Measurements from ENCODE around the gene PLXNA4. TPM values are rescaled to one million over a fixed set of nuclear protein-coding genes. Genes with fewer than 3 reads are reported as not detected.

Gene PLXNA4
- total RNA-seq, 1 donor from 2014 or later = 0.21 TPM

GRCh38 chr7:132084776-132085388 is 491.4 kb downstream of the PLXNA4 start:
- peaks cover 5% of the 10 kb centered on the region for H3K27me3 Mint-ChIP-seq (ENCODE audit: low read depth)
- H3K4me3 Mint-ChIP-seq (ENCODE audit: low read depth) = no peak overlapping the region

GRCh38 chr7:132083537-132084123 is 492.6 kb downstream of the PLXNA4 start:
- no peaks in the 10 kb centered on the region for H3K36me3 Mint-ChIP-seq (ENCODE audit: low read depth)
- no peak for DNase-seq (ENCODE audit: low spot score)
- H3K27me3 Mint-ChIP-seq (ENCODE audit: low read depth) = peaks cover 8% of the 10 kb centered on the region
- no peak overlapping the region for H3K4me3 Mint-ChIP-seq (ENCODE audit: low read depth)
- H3K27ac Mint-ChIP-seq = no peak overlapping the region
- intact Hi-C loops (cut with micrococcal nuclease) = no loop called here
- no peaks in the 10 kb centered on the region for H3K9me3 Mint-ChIP-seq
- no peaks in the 10 kb centered on the region for H3K4me1 Mint-ChIP-seq (ENCODE audit: low read depth)

More at GRCh38 chr7:132084776-132085388, 491.4 kb downstream of the PLXNA4 start:
- intact Hi-C loops (cut with micrococcal nuclease) = no loop called here
- no peaks in the 10 kb centered on the region for H3K36me3 Mint-ChIP-seq (ENCODE audit: low read depth)
- DNase-seq (ENCODE audit: low spot score) = no peak
- H3K27ac Mint-ChIP-seq = no peak overlapping the region
- no peaks in the 10 kb centered on the region for H3K9me3 Mint-ChIP-seq
- H3K4me1 Mint-ChIP-seq (ENCODE audit: low read depth) = no peaks in the 10 kb centered on the region

GRCh38 chr7:132083126-132083525 is 493.1 kb downstream of the PLXNA4 start:
- Mint-ChIP-seq H3K27me3 (ENCODE audit: low read depth) (peaks cover 8% of the 10 kb centered on the region), H3K9me3 (no peaks in the 10 kb centered on the region), H3K4me1 (ENCODE audit: low read depth) (no peaks in the 10 kb centered on the region), H3K27ac (no peak overlapping the region), H3K4me3 (ENCODE audit: low read depth) (no peak overlapping the region), H3K36me3 (ENCODE audit: low read depth) (no peaks in the 10 kb centered on the region)
- intact Hi-C loops (cut with micrococcal nuclease) = no loop called here
- DNase-seq (ENCODE audit: low spot score) = no peak

GRCh38 chr7:132082394-132082793 is 493.9 kb downstream of the PLXNA4 start:
- intact Hi-C loops (cut with micrococcal nuclease) = no loop called here
- Mint-ChIP-seq H3K27ac (no peak overlapping the region), H3K9me3 (no peaks in the 10 kb centered on the region), H3K4me3 (ENCODE audit: low read depth) (no peak overlapping the region), H3K4me1 (ENCODE audit: low read depth) (no peaks in the 10 kb centered on the region), H3K36me3 (ENCODE audit: low read depth) (no peaks in the 10 kb centered on the region), H3K27me3 (ENCODE audit: low read depth) (peaks cover 8% of the 10 kb centered on the region)
- no peak for DNase-seq (ENCODE audit: low spot score)

- no peaks in the 10 kb centered on the region for H3K4me1 Mint-ChIP-seq (ENCODE audit: low read depth)
- no peaks in the 10 kb centered on the region for H3K9me3 Mint-ChIP-seq
- DNase-seq (ENCODE audit: low spot score) = no peak
- intact Hi-C loops (cut with micrococcal nuclease) = no loop called here
- H3K36me3 Mint-ChIP-seq (ENCODE audit: low read depth) = no peaks in the 10 kb centered on the region
- no peak overlapping the region for H3K27ac Mint-ChIP-seq
- H3K27me3 Mint-ChIP-seq (ENCODE audit: low read depth) = peaks cover 8% of the 10 kb centered on the region
- H3K4me3 Mint-ChIP-seq (ENCODE audit: low read depth) = no peak overlapping the region
These were observed 494.6 kb downstream of the PLXNA4 start for GRCh38 chr7:132081686-132082085.

GRCh38 chr7:132080967-132081668 is 495.2 kb downstream of the PLXNA4 start:
- Mint-ChIP-seq H3K4me1 (ENCODE audit: low read depth) (no peaks in the 10 kb centered on the region), H3K9me3 (no peaks in the 10 kb centered on the region), H3K4me3 (ENCODE audit: low read depth) (no peak overlapping the region), H3K27ac (no peak overlapping the region), H3K27me3 (ENCODE audit: low read depth) (peaks cover 11% of the 10 kb centered on the region), H3K36me3 (ENCODE audit: low read depth) (no peaks in the 10 kb centered on the region)
- DNase-seq (ENCODE audit: low spot score) = no peak
- intact Hi-C loops (cut with micrococcal nuclease) = no loop called here

GRCh38 chr7:132080467-132080866 is 495.8 kb downstream of the PLXNA4 start:
- Mint-ChIP-seq H3K27me3 (ENCODE audit: low read depth) (peaks cover 16% of the 10 kb centered on the region), H3K9me3 (no peaks in the 10 kb centered on the region), H3K36me3 (ENCODE audit: low read depth) (no peaks in the 10 kb centered on the region), H3K4me1 (ENCODE audit: low read depth) (no peaks in the 10 kb centered on the region), H3K4me3 (ENCODE audit: low read depth) (no peak overlapping the region), H3K27ac (no peak overlapping the region)
- intact Hi-C loops (cut with micrococcal nuclease) = no loop called here
- no peak for DNase-seq (ENCODE audit: low spot score)

GRCh38 chr7:132078891-132079735 is 497.2 kb downstream of the PLXNA4 start:
- Mint-ChIP-seq H3K4me1 (ENCODE audit: low read depth) (no peaks in the 10 kb centered on the region), H3K27me3 (ENCODE audit: low read depth) (peaks cover 16% of the 10 kb centered on the region), H3K36me3 (ENCODE audit: low read depth) (no peaks in the 10 kb centered on the region), H3K27ac (no peak overlapping the region), H3K9me3 (no peaks in the 10 kb centered on the region), H3K4me3 (ENCODE audit: low read depth) (no peak overlapping the region)
- no peak for DNase-seq (ENCODE audit: low spot score)
- intact Hi-C loops (cut with micrococcal nuclease) = no loop called here

GRCh38 chr7:132077971-132078685 is 498.1 kb downstream of the PLXNA4 start:
- no peak overlapping the region for H3K27ac Mint-ChIP-seq
- no peak for DNase-seq (ENCODE audit: low spot score)
- no peaks in the 10 kb centered on the region for H3K9me3 Mint-ChIP-seq
- H3K27me3 Mint-ChIP-seq (ENCODE audit: low read depth) = peaks cover 12% of the 10 kb centered on the region
- no peak overlapping the region for H3K4me3 Mint-ChIP-seq (ENCODE audit: low read depth)
- no peaks in the 10 kb centered on the region for H3K4me1 Mint-ChIP-seq (ENCODE audit: low read depth)
- H3K36me3 Mint-ChIP-seq (ENCODE audit: low read depth) = no peaks in the 10 kb centered on the region
- intact Hi-C loops (cut with micrococcal nuclease) = no loop called here

GRCh38 chr7:132076301-132077035 is 499.8 kb downstream of the PLXNA4 start:
- Mint-ChIP-seq H3K27ac (no peak overlapping the region), H3K27me3 (ENCODE audit: low read depth) (peaks cover 12% of the 10 kb centered on the region), H3K9me3 (no peaks in the 10 kb centered on the region), H3K4me3 (ENCODE audit: low read depth) (no peak overlapping the region), H3K4me1 (ENCODE audit: low read depth) (no peaks in the 10 kb centered on the region), H3K36me3 (ENCODE audit: low read depth) (no peaks in the 10 kb centered on the region)
- no peak for DNase-seq (ENCODE audit: low spot score)
- intact Hi-C loops (cut with micrococcal nuclease) = no loop called here

GRCh38 chr7:132075515-132075914 is 500.8 kb downstream of the PLXNA4 start:
- Mint-ChIP-seq H3K4me1 (ENCODE audit: low read depth) (no peaks in the 10 kb centered on the region), H3K27ac (no peak overlapping the region), H3K9me3 (no peaks in the 10 kb centered on the region), H3K27me3 (ENCODE audit: low read depth) (peaks cover 12% of the 10 kb centered on the region), H3K36me3 (ENCODE audit: low read depth) (no peaks in the 10 kb centered on the region), H3K4me3 (ENCODE audit: low read depth) (no peak overlapping the region)
- intact Hi-C loops (cut with micrococcal nuclease) = no loop called here
- no peak for DNase-seq (ENCODE audit: low spot score)

All from activated T-helper 2 cell treated with anti-CD3 and anti-CD28 coated beads, Interferon-gamma antibody, Interleukin-2, Interleukin-4, amounts not matched to agents 10 μg/mL and 5 μg/mL and 100 μg/mL, durations not matched to agents 14 hours and 24 hours and 36 hours (primary cell).